OCI-LY1 (cell line): ENCODE data around the gene ESR2.

ENCODE experiments used
- EZH2 ChIP-seq: fragments of 200-600 bp; sonication (generic), shearing (Covaris generic); IDR thresholded peaks from 2 replicates; pipeline ENCODE4 v1.8.0; 2017; ENCODE audit warnings: borderline replicate concordance, mixed run types, mild to moderate bottlenecking, antibody characterized with exemption, low read length, moderate library complexity, mixed read lengths
- TF ChIP-seq, protein P1 (sequence below): fragments of 200-600 bp; sonication (generic), shearing (Covaris generic); IDR thresholded peaks from 2 replicates; pipeline ENCODE4 v1.5.1; 2017; ENCODE audit warnings: mild to moderate bottlenecking, antibody characterized with exemption, low read length, moderate library complexity, mixed read lengths

DNA sequence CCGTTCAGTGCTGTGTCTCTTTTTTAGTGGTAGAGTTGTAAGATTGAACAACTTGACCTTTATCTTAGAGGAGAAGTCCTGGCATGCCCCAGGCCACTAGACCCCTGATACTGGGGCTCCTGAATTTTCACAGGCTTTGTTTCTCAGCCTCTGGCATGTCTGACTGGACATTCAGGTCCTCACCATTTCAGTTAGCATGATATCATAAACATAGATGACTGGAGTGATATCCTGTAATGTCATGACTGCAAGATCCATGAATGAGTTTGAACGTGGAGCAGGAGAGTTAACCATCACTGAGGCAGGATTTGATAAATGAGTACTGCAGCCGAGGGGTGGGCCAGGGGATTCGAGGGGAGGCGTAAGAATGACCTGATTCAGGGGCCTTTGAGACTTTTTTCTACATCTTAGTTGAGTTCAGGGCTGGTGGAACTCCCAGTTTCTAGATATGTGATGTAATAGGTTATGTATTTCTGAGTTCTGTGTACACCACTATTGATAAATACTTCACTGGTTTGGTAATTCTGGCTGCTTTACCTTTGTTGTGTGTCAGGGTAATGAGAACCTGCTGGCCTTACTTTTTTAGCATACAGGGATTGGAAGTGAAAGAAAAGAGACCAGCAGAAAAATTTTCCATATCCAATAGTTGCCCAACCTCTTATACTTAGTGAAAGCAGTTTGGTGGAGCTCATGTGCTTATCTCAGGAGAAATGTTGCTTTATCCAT is 224.4 kb downstream of the ESR2 start:
- TF ChIP-seq, protein P1, sequence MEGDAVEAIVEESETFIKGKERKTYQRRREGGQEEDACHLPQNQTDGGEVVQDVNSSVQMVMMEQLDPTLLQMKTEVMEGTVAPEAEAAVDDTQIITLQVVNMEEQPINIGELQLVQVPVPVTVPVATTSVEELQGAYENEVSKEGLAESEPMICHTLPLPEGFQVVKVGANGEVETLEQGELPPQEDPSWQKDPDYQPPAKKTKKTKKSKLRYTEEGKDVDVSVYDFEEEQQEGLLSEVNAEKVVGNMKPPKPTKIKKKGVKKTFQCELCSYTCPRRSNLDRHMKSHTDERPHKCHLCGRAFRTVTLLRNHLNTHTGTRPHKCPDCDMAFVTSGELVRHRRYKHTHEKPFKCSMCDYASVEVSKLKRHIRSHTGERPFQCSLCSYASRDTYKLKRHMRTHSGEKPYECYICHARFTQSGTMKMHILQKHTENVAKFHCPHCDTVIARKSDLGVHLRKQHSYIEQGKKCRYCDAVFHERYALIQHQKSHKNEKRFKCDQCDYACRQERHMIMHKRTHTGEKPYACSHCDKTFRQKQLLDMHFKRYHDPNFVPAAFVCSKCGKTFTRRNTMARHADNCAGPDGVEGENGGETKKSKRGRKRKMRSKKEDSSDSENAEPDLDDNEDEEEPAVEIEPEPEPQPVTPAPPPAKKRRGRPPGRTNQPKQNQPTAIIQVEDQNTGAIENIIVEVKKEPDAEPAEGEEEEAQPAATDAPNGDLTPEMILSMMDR = no peak
- TF ChIP-seq EZH2 = no peak
